ENCODE data around the gene ALG3. TPM values are rescaled to one million over a fixed set of nuclear protein-coding genes. Genes with fewer than 3 reads are reported as not detected.

ALG3 gene
- total and polyA plus RNA-seq, 2 donors (not counting 3 experiments of a cell fraction or from before 2014, with no cell fraction given) = 42.9 to 99.9 TPM

DNA sequence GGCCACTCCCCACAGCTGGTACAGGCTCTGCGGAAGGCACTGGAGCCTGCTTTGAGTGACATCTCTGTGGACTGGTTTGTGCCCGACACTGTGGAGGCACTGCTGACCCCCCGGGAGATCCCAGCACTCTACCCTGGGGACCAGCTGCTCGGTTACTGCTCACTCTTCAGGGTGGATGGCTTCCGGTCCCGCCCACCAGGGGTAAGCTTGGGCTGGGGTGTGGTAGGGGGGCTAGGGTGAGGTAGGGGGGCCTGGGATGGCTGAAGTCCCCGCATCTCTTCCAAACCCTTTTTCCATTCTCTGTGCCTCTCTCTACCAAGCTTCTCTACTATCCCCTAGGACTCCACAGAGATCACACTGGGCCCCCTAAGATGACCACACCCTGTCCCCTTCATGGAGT, 11.6 kb downstream of the ALG3 start:
- Histone ChIP-seq H3K27me3 (ENCODE audit: control insufficient read depth in 2 of 2, insufficient read depth in 2 of 2, low read length in 2 of 2) (peaks cover 6 to 7% of the 10 kb centered on the region in 2 experiments), H3K27ac (ENCODE audit: insufficient read depth, low read depth, low read length) (no peak overlapping the region), H4K20me1 (replicated peaks; ENCODE audit: control insufficient read depth, extremely low read depth, insufficient read depth, low read length) (no peaks in the 10 kb centered on the region), H3K4me3 (replicated peaks in 1 of 3; ENCODE audit: insufficient read depth in 1 of 3, low read depth in 1 of 3, low read length in 3 of 3) (no peak overlapping the region), H2AFZ (ENCODE audit: low read depth, low read length) (no peak overlapping the region), H3K9ac (replicated peaks; ENCODE audit: extremely low read depth, insufficient read depth, low read length) (no peak overlapping the region), H3K36me3 (ENCODE audit: control insufficient read depth in 2 of 2, extremely low read depth in 1 of 2, insufficient read depth in 2 of 2, low read length in 2 of 2) (no peaks in the 10 kb centered on the region), H3K4me1 (ENCODE audit: control insufficient read depth, extremely low read depth, insufficient read depth, low read length) (no peaks in the 10 kb centered on the region), H3K9me3 (replicated peaks; ENCODE audit: control insufficient read depth, insufficient read depth, low read length) (no peaks in the 10 kb centered on the region), H3K9me1 (replicated peaks; ENCODE audit: control insufficient read depth, extremely low read depth, insufficient read depth, low read length) (no peaks in the 10 kb centered on the region), H3K4me2 (ENCODE audit: insufficient read depth, low read length) (no peak overlapping the region), H3K79me2 (ENCODE audit: control insufficient read depth, insufficient read depth, low read length) (no peaks in the 10 kb centered on the region)
- dilution Hi-C loops (cut with MboI; ENCODE audit: extremely low pct_ligation_motif_present, low sequenced_read_pairs) = no loop called here
- ChIA-PET CTCF (interaction anchor here (1.3 to 8.1 kb wide), 3 partner anchors 10 to 340 kb away, joined by 5 to 98 read pairs (median 54); partner anchors contain the start of gene VWA5B2), POLR2A (no interaction called here)
- intact Hi-C loops (cut with micrococcal nuclease) = no loop called here
- no TSS peak for BruUV-seq (replicated peaks)
- TF ChIP-seq POLR2A (IDR thresholded peaks at IDR 0.05; ENCODE audit: low read depth, low read length) = no peak
- TF ChIP-seq JUN (IDR thresholded peaks at IDR 0.05; ENCODE audit: borderline replicate concordance, insufficient read depth, insufficient read length, low read depth) = no peak
- no peak for TF ChIP-seq MAX (IDR thresholded peaks at IDR 0.05; ENCODE audit: insufficient read depth, insufficient read length)
- no peak for TF ChIP-seq FOS (IDR thresholded peaks at IDR 0.05; ENCODE audit: borderline replicate concordance, insufficient read depth, low read length)
- TF ChIP-seq GATA2 (IDR thresholded peaks at IDR 0.05; ENCODE audit: insufficient read depth, insufficient read length, low read depth, low read length) = no peak
- no peak for TF ChIP-seq EZH2 (IDR thresholded peaks at IDR 0.05; ENCODE audit: borderline replicate concordance, low read depth, low read length, severe bottlenecking)
- no peak for TF ChIP-seq MYC (IDR thresholded peaks at IDR 0.05; ENCODE audit: low read depth, low read length)
- no peak for TF ChIP-seq POLR2AphosphoS5 (IDR thresholded peaks at IDR 0.05; ENCODE audit: insufficient read depth, low read depth, low read length)
- no peak for TF ChIP-seq CTCF (IDR thresholded peaks at IDR 0.05; ENCODE audit: extremely low read depth in 1 of 2, insufficient read depth in 1 of 2, low read depth in 1 of 2, low read length in 2 of 2)
- DNase-seq (ENCODE audit: low read depth, low spot score) (no peak), FAIRE-seq (no peak)

All from endothelial cell of umbilical vein (primary cell).